Dedifferentiated amniotic fluid mesenchymal stem cell (primary cell): ENCODE data around the gene IFITM10.

Source experiments
- DNase-seq: peaks from one replicate; pipeline ENCODE4 v3.0.0-alpha.2; 2016; ENCODE audit errors: extremely low spot score

Gene IFITM10

DNA sequence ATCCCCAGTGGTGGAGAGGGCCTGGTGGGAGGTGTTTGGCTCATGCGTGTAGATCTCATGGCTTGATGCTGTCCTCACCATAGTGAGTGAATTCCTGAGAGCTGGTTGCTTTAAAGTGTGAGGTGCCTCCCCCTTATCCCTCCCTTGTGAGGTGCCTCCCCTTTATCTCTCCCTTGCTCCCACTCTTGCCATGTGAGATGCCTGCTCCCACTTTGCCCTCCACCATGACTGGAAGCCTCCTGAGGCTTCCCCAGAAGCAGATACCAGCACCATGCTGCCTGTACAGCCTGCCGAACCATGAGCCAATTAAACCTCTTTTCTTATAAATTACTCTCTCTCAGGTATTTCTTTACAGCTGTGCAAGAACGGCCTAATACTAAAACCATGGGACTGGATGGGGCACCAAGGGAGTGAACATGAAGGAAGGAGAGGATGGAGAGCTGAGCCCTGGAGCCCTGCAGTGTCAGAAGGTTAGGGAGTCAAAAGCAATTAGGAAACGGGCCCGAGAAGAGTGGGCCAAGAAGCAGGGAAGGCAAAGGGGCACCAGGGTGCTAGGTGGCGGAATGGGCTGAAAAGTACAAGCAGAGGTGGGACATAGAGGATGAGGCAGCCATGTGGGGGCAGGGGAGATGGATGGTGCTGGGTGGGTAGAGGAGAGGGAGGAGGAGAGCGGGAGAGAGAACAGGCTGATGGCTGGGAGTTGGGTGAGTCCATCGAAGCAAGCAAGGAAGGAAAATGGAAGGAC lies 9.4 kb downstream of the IFITM10 start:
- no peak for DNase-seq

DNA sequence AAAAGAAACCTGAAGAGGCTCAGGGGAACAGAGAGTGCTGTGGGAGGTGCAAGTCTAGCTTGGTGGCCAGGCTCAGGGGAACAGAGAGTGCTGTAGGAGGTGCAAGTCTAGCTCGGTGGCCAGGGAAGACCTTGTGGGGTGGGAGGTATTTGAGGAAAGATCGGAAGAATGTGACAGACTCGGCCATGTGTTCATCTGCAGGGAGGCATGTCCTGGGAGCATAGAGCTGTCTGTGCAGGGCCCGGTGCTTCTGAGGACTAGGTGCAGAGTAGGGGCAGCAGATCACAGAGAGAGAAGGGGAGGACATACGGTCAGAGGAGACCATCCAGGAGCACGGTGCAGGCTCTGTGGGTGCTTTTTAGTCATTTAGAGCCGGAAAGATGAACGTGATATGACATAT lies 10.8 kb downstream of the IFITM10 start:
- no peak for DNase-seq

DNA sequence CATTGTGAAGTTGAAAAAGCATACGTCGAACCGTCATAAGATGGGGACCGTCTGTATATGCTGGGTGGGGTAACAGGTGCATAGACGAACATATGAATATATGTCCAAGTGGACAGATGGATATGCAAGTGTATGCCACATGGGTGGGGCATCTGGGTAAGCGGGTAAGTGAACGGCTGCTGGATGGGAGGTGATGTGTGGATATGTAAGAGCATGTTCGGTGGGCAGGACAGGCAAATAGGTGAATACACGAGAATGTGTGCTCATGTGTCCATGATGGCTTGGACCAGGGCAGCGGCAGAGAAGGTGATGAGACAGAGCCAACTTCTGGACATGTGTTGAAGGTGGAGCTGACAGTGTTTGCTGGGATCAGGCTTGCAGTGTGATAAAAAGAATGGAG lies 12.0 kb downstream of the IFITM10 start:
- DNase-seq: no peak

- DNase-seq: no peak
These were observed 13.2 kb downstream of the IFITM10 start for GRCh38 chr11:1737080-1737757.

DNA sequence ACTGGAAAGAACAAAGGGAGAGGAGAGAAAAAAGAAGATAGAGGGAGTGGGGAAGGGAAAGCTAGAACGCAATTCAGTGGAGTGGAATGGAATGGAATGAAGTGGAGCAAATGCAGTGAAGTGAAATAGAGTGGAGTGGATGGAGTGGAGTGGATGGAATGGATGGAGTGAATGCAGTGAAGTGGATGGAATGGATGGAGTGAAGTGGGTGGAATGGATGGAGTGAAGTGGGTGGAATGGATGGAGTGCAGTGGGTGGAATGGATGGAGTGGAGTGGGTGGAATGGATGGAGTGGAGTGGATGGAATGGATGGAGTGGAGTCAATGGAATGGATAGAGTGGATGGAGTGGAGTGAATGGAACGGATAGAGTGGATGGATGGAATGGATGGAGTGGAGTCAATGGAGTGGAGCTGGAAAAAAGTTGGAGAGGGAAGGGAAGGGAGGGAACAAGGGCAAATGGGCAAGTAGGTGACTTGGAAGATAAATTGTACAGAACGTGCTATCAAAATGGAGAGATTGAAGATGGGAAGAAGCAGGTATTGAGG lies 13.9 kb downstream of the IFITM10 start:
- DNase-seq: no peak

DNA sequence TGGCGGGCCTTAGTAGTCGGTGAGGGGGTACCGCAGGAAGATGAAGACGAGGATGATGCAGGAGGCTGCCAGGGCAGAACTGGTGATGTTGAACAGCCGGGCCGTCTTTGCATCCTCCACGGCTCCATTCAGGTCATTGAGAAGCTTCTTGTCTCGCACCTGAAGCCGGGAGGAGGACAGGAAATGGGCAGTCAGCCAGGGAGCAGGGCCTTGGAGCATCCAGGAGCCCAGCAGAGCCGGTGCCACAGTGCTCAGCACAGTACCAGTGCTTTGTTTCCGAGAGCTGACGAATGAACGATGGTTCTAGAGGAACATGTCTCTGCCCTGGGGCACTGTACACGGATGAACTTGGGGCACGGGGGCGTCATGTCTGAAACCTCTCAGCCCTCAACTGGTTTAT lies 15.1 kb downstream of the IFITM10 start:
- no peak for DNase-seq

GRCh38 chr11:1734641-1735081 lies 15.7 kb downstream of the IFITM10 start:
- DNase-seq: no peak

DNA sequence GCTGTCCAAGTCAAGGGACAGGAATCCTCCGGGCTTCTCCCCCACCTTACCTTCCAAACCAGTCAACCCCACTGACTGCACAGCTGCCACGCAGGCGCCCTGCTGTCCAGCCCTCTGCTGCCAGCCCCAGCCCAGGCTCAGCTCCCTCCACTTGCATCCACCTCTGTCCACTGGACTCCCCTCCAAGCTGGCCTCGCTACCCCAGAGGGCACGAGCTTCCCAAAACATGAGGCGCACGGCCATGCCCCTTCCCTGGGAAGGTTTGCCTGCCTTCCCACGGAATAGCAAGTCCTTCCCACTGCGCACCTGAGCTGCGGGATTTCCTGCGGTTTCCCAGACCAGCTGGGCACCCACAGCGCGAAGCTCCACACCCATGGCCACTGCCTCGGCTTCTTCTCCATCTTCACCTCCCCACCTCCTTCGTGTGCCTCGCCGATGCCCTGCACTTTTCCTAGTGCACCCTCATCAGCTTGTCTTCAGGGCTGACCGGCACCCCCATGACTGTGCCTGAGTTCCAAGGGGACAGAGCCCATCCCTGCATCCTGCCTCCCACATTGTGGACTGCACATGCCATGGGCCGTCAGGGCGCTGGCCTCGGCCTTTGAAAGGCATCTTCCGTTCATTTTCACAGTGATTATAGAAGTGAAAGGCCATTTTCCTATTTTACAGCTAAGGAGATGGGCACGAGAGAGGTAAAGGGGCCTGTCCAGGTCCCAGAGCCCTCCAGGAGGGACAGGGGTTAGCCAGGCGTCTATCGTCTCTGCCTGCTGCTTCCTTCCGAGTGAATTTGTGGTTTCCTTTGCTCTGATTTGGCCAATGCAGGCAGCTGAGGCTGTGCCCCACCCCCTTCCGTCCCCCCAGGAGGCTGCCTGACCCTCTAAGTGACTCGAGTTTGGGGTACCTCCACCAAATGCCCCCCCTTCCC lies 16.4 kb downstream of the IFITM10 start:
- no peak for DNase-seq

DNA sequence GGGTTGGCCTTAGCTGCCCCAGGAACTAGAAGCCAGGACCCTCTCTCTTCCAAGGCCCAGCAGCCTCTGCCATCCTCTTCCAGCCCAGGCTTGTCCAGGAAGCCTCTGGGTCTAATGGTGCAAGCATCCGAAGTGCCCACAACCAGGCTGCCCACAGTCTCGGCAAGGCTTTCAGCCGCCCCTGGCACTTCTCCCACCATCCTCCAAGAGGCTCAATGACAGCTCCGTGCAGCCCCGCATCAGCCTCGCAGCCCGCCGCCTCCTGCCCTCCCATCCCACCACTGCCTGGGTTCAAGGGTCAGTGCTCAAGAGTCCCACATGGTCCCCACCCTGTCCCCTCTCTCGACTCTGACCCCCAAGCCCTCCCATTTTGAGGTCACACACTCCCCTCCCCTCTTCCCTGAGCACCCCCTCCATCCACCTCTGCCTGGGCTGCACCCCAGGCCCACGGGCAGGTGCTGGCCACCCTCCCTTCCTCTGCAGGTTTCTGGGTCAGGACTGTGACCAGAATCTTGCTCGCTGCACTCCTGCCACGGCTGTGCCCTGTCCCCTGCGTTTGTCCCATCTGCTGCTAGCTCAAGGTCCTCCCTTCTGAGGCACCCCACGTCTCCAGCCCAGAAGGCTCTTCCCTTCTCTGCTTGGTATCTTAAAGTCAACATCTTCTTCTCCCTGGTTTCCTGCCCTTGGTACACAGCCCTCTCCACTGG lies 17.2 kb downstream of the IFITM10 start:
- no peak for DNase-seq

GRCh38 chr11:1732418-1733008 lies 17.9 kb downstream of the IFITM10 start:
- DNase-seq: no peak

GRCh38 chr11:1731451-1732059 lies 18.8 kb downstream of the IFITM10 start:
- DNase-seq: no peak

DNA sequence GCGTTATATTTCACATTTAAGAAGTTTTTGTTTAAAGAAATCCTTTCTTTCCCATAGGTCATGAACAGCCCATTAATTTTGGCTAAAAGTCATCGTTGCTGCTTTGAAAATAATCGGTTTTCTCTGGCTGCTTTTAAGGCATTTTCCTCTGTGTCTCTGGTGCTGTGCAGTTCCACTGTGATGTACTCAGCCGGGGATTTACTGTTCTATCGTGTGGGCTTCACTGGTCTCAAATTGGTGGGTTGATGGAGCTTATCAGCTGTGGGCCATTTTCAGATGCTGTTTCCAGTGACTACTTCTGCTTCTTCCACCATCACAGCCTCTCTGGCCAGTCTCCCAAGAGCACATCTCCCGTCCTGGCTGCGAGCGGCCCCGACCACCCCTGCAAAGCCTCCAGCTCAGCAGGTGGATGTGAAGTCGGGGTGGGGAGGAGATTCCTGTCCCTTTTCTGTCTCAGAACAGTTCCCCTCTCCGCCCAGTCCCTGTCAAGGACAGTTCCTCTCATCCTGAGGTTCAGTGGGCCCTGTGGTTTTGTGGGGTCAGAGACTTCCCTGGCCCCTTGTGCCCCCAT lies 20.3 kb downstream of the IFITM10 start:
- DNase-seq: no peak

DNA sequence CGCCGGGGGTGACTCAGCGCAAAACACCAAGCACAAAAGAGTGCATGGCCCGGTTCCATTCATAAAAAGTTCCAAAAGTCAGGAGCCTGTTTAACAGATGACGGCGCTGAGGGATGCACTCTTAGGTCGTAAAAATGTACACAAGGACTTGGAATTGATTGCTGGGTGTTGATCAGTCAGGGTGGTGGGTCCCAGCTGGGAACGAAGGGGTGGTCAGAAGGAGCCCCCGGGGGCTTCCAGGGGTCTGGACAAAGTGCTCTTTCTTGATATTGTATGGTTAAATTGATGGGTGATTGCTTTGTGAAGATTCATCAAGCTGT lies 20.7 kb downstream of the IFITM10 start:
- no peak for DNase-seq

DNA sequence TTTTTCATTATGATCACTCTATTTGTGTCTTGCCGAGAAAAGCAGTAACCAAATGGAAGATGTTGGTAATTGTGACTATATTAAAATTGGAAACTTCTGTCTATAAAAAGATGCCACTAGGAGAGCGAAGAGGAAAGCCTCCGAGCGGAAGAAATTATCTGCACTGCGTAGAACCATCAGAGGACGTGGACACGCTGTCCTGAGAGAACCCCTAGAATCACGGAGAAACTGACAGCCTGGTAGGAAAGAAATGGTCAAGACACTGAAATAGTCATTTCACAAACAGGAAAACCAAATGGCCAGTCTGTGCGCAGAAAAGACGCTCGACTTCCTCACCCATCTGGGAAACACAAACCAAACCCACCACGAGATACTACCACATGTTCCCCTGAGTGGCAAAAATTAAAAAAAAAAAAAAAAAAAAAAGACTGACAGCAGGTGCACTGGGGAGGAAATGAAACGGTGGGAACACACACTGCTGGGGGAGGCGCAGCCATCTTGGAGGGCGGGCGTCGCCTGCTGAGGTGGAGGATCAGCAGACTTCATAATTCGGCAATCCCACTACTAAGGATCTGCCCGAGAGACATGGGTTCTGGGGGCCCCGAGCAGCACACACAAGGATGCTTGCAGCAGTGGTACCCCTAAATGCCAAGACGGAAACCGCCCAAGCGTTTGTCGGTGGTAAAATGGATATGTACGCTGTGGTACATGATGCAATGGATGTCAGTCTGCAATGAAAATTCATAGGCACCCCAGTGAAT lies 21.3 kb downstream of the IFITM10 start:
- no peak for DNase-seq

DNA sequence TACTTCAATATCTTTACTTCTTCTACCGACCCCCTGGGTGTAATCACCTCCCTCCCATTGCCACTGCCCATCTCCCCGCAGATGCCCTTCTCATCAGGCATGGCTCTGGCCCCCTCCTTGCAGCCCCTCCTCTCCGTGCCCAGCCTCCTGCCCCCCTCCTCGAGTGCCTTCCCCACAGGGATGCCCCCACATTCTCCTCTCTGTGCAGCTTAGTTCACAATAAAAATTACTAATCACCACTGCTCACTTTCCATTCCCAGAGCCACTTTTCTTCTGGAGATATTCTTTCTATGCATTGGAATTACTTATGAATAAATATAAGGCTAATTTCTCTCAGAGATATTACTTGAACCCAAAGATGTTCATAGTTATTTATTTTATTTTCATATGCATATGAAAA lies 22.1 kb downstream of the IFITM10 start:
- no peak for DNase-seq

DNA sequence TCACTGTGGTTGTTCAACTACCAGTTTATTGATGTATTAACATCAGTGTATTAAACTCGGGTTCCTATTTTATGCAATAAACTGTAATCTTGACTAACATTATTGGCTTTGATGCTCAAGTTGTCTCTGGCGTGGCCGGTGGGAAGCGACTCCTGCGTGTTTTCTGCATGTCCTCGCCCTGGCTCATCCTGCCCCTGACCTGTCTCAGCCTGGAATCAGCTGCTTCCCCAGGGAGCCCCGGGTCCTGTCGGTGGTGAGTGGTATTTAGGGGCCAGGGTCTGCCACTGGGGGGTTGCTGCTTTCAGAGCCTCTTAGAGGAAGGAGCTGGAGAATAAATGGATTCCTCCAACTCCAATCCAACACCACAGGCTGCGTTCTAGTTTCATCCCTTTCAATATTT lies 22.5 kb downstream of the IFITM10 start:
- no peak for DNase-seq

- DNase-seq: no peak
These were observed 23.2 kb downstream of the IFITM10 start for GRCh38 chr11:1727096-1727690.

DNA sequence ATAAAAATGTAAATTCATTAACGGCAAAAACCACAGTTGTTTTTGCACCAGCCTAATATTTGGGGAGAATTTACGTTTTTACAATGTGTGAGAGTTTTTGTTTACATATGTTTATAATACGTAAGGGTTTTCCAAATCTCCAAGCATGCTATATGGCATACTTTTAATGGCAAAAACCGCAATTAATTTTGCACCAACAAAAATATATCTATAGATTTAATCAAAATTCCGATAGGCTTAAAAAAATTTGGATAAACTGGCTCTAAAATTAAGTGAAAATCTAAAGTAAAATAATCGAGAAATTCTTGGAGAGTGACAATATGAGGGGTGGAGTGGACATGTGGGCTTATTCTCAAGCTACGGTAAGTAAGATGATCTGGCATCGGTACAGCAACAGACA lies 30.6 kb downstream of the IFITM10 start:
- DNase-seq: no peak

GRCh38 chr11:1718326-1718725 lies 32.1 kb downstream of the IFITM10 start:
- DNase-seq: no peak
